IMR-90 (cell line): ENCODE results near the gene S100A2. TPM values are rescaled to one million over a fixed set of nuclear protein-coding genes. Genes with fewer than 3 reads are reported as not detected.

ENCODE experiments used
- ATAC-seq: fragments of 200-7000 bp; cut with Tn5 transposase; 2 replicates; pipeline ENCODE4 v1.9.1; 2020; ENCODE audit warnings: low read depth, mild to moderate bottlenecking, moderate library complexity
- BruUV-seq: library from RNA; stranded (reverse); fragments of 400-500 nt; replicated peaks from 2 replicates; lab custom pipeline; 2021; lab: Mats Ljungman, UMichigan
- CTCF ChIA-PET: fragments of 300-600 bp; formaldehyde crosslinking; extraction: SDS; loops from one replicate; lab custom pipeline; 2021; ENCODE audit warnings: antibody characterized with exemption; lab: Yijun Ruan, JAX
- POLR2A ChIA-PET: fragments of 300-600 bp; sonication (Branson Sonifier 250); formaldehyde crosslinking; loops from one replicate; lab custom pipeline; 2022; ENCODE audit warnings: antibody characterized with exemption; ENCODE audit not compliant: unreplicated experiment; lab: Charles Lee
- DNase-seq: peaks from one replicate; pipeline ENCODE4 v3.0.0; 2013
- H2AFZ ChIP-seq: replicated peaks from 2 replicates; pipeline ENCODE3; 2013; ENCODE audit warnings: low read length, mild to moderate bottlenecking; ENCODE audit not compliant: poor library complexity
- H2AK5ac ChIP-seq: 2 replicates; pipeline ENCODE4 v1.6.1; 2013; ENCODE audit warnings: low read depth, low read length, inconsistent platforms
- H2AK9ac ChIP-seq: replicated peaks from 2 replicates; pipeline ENCODE3; 2013; ENCODE audit warnings: mild to moderate bottlenecking, low read depth, low read length, moderate library complexity; ENCODE audit not compliant: poor library complexity
- H2BK120ac ChIP-seq: 2 replicates; pipeline ENCODE4 v1.6.1; 2013; ENCODE audit warnings: low read depth, low read length, inconsistent platforms
- H2BK15ac ChIP-seq: 3 replicates; pipeline ENCODE4 v1.6.1; 2013; ENCODE audit warnings: low read depth, low read length, inconsistent platforms
- H2BK20ac ChIP-seq: 2 replicates; pipeline ENCODE4 v1.6.1; 2013; ENCODE audit warnings: low read depth, mild to moderate bottlenecking, inconsistent platforms, low read length, moderate library complexity
- H2BK5ac ChIP-seq: 2 replicates; pipeline ENCODE4 v1.6.1; 2013; ENCODE audit warnings: mild to moderate bottlenecking, low read depth, low read length, inconsistent platforms; ENCODE audit not compliant: poor library complexity, severe bottlenecking
- H3K14ac ChIP-seq: replicated peaks from 2 replicates; pipeline ENCODE4 v1.6.1; 2013; ENCODE audit warnings: low read depth, low read length, inconsistent platforms
- H3K18ac ChIP-seq: 2 replicates; pipeline ENCODE4 v1.6.1; 2013; ENCODE audit warnings: low read depth, low read length, control low read depth
- H3K23ac ChIP-seq: 2 replicates; pipeline ENCODE4 v1.6.1; 2013; ENCODE audit warnings: low read depth, low read length, inconsistent platforms
- H3K27ac ChIP-seq: 2 replicates; pipeline ENCODE4 v1.5.1; 2013; ENCODE audit warnings: mild to moderate bottlenecking, control low read depth, low read length; ENCODE audit not compliant: insufficient read depth
- H3K27me3 ChIP-seq: 2 replicates; pipeline ENCODE4 v1.6.1; 2013; ENCODE audit warnings: low read length; ENCODE audit not compliant: control insufficient read depth, insufficient read depth
- H3K36me3 ChIP-seq: 2 replicates; pipeline ENCODE4 v1.6.1; 2013; ENCODE audit warnings: low read length, mixed read lengths; ENCODE audit not compliant: control insufficient read depth, insufficient read depth
- H3K4ac ChIP-seq: 2 replicates; pipeline ENCODE4 v1.6.1; 2013; ENCODE audit warnings: low read depth, low read length, inconsistent platforms
- H3K4me1 ChIP-seq: 2 replicates; pipeline ENCODE4 v1.6.1; 2013; ENCODE audit warnings: low read length, mixed read lengths; ENCODE audit not compliant: control insufficient read depth, insufficient read depth
- H3K4me2 ChIP-seq: 2 replicates; pipeline ENCODE4 v1.6.1; 2013; ENCODE audit warnings: low read depth, mild to moderate bottlenecking, control low read depth, low read length, moderate library complexity
- H3K4me3 ChIP-seq: 2 replicates; pipeline ENCODE4 v1.5.1; 2013; ENCODE audit warnings: low read depth, mild to moderate bottlenecking, control low read depth, low read length, moderate library complexity; ENCODE audit not compliant: insufficient read depth
- H3K56ac ChIP-seq: 2 replicates; pipeline ENCODE4 v1.6.1; 2013; ENCODE audit warnings: low read length, inconsistent platforms; ENCODE audit not compliant: insufficient read depth; ENCODE audit errors: extremely low read depth
- H3K79me1 ChIP-seq, 2 experiments: 2 replicates each; pipeline ENCODE4 v1.6.1; 2013; ENCODE audit warnings: low read length in 2 of 2, inconsistent platforms in 1 of 2, low read depth in 1 of 2
- H3K9ac ChIP-seq: 2 replicates; pipeline ENCODE4 v1.6.1; 2013; ENCODE audit warnings: low read depth, low read length, control low read depth
- H3K9me1 ChIP-seq: 2 replicates; pipeline ENCODE4 v1.6.1; 2013; ENCODE audit warnings: low read length, inconsistent platforms; ENCODE audit not compliant: insufficient read depth
- H3K9me3 ChIP-seq: 2 replicates; pipeline ENCODE4 v1.6.1; 2013; ENCODE audit warnings: low read length; ENCODE audit not compliant: control insufficient read depth, insufficient read depth
- H4K20me1 ChIP-seq: 2 replicates; pipeline ENCODE4 v1.6.1; 2013; ENCODE audit warnings: low read length, inconsistent platforms; ENCODE audit not compliant: insufficient read depth
- H4K5ac ChIP-seq: 2 replicates; pipeline ENCODE4 v1.6.1; 2013; ENCODE audit warnings: mild to moderate bottlenecking, low read depth, low read length, control low read depth
- H4K8ac ChIP-seq, 2 experiments: 2 replicates each; pipeline ENCODE4 v1.6.1; 2013; ENCODE audit warnings: low read depth in 2 of 2, low read length in 2 of 2, control low read depth in 1 of 2, inconsistent platforms in 1 of 2
- H4K91ac ChIP-seq: 2 replicates; pipeline ENCODE4 v1.6.1; 2013; ENCODE audit warnings: low read depth, low read length, inconsistent platforms; ENCODE audit not compliant: insufficient read depth
- MAZ ChIP-seq: IDR thresholded peaks from 2 replicates; pipeline ENCODE4 v1.6.1; 2012; ENCODE audit warnings: low read depth, mild to moderate bottlenecking, low read length, improper control_type of control experiment, moderate library complexity, borderline replicate concordance
- MXI1 ChIP-seq: IDR thresholded peaks from 2 replicates; pipeline ENCODE4 v1.6.1; 2012; ENCODE audit warnings: low read depth, mild to moderate bottlenecking, low read length, moderate library complexity, borderline replicate concordance
- WGBS, 2 experiments: methylation state at CpG; one replicate each; pipeline versions ENCODE4 v1.1.5 to v1.1.7; 2013; ENCODE audit warnings: missing lambda C conversion rate in 2 of 2; ENCODE audit not compliant: insufficient read length in 1 of 2; ENCODE audit errors: extremely low coverage in 2 of 2; 5-methylcytosine and 5-hydroxymethylcytosine counted together
- dilution Hi-C: fragments of 300-500 bp; cut with HindIII; formaldehyde crosslinking; loops from one replicate; pipeline ENCODE4 v1.14.3; 2018; ENCODE audit warnings: low sequenced_read_pairs; ENCODE audit not compliant: unreplicated experiment
- in situ Hi-C: fragments of 300-500 bp; cut with MboI; formaldehyde crosslinking; loops from 3 replicates; pipeline ENCODE4 v1.14.3; 2019; ENCODE audit warnings: low sequenced_read_pairs, inconsistent platforms, mixed read lengths
- intact Hi-C: fragments of 100-400 bp; cut with micrococcal nuclease; formaldehyde crosslinking; loops from 2 replicates; pipeline ENCODE4 v1.10.0; 2022
- polyA plus RNA-seq, 3 experiments: library from polyadenylated mRNA; depleted of rRNA; stranded (reverse); fragments of >200 nt; gene quantifications; 2 replicates each; pipeline ENCODE4 v1.2.3, GENCODE V29; 2012; ENCODE audit warnings: low replicate concordance in 1 of 3
- total RNA-seq: library from RNA; depleted of rRNA; stranded (reverse); fragments of >200 nt; gene quantifications from 2 replicates; pipeline ENCODE4 v1.2.3, GENCODE V29; 2012
- TF ChIP-seq, protein P1 (sequence below): conservative IDR thresholded peaks from 2 replicates; pipeline ENCODE4 v1.5.1; 2012; ENCODE audit warnings: mild to moderate bottlenecking, low read depth, low read length, improper control_type of control experiment

Gene S100A2
- total and polyA plus RNA-seq, 2 of the 4 experiments (the other 2 are of a cell fraction): 3.6 to 7.9 TPM

DNA sequence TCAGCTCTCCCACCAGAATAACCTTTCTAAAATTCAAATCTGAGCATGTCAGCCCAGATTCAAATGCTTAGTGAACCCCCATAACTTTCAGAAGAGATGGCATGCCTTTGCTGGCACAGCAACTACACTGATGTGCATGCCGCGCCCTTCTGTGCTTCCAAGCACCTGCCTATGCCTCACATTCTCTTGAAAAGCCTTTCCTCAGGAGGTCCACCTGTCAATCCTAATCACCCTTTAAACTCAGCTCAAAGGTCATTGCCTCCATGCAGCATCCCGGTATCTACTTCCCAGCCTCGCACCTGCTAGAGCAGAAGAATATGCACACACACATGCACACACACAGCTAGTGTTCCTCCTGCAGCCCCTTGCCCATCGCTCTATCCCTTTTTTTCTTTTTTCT is 5.2 kb upstream of the S100A2 start (continued):
- TF ChIP-seq, protein P1, sequence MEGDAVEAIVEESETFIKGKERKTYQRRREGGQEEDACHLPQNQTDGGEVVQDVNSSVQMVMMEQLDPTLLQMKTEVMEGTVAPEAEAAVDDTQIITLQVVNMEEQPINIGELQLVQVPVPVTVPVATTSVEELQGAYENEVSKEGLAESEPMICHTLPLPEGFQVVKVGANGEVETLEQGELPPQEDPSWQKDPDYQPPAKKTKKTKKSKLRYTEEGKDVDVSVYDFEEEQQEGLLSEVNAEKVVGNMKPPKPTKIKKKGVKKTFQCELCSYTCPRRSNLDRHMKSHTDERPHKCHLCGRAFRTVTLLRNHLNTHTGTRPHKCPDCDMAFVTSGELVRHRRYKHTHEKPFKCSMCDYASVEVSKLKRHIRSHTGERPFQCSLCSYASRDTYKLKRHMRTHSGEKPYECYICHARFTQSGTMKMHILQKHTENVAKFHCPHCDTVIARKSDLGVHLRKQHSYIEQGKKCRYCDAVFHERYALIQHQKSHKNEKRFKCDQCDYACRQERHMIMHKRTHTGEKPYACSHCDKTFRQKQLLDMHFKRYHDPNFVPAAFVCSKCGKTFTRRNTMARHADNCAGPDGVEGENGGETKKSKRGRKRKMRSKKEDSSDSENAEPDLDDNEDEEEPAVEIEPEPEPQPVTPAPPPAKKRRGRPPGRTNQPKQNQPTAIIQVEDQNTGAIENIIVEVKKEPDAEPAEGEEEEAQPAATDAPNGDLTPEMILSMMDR: no peak

DNA sequence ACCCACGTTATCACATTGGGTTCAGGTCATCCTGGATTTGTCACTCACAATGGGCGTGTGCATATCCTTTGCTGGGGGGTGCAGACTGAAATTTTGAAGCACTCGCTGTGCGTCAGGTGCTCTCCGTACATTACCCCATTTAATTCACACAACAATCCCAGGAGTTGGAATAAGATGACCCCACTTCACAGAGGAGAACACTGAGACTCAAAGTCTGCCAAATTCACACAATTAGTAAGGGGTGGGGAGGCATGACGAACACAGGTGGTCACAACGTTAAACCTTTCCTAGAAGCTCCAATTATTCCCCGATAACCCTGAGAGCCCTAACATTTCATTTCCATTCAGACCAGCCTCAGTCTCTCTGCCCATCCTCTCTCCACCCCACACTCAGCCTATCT is 3.8 kb upstream of the S100A2 start:
- H4K8ac ChIP-seq: 0 out of 4 replicates have a peak overlapping the region, but pooled peaks of 1 of the 2 experiments have one; percentile 51
- no peak overlapping the region for H4K5ac ChIP-seq
- in situ Hi-C loops (loop anchor here (5.0 to 10.0 kb wide), 2 partner anchors 37 to 55 kb away; no protein-coding TSS in a partner anchor), intact Hi-C loops (no loop called here), dilution Hi-C loops (no loop called here)
- CTCF ChIA-PET: interaction anchor here (0.6 to 1.0 kb wide), 3 partner anchors 36 to 217 kb away, joined by 3 to 4 read pairs (median 3); partner anchors contain the start of gene S100A13
- TF ChIP-seq MAZ: no peak
- no peak for TF ChIP-seq MXI1
- H3K9me1 ChIP-seq: peaks cover 28% of the 10 kb centered on the region
- H3K14ac ChIP-seq: no peak overlapping the region
- H2AK9ac ChIP-seq: no peak overlapping the region
- no peaks in the 10 kb centered on the region for H3K27me3 ChIP-seq
- H3K27ac ChIP-seq: no peak overlapping the region
- DNase-seq (no peak), ATAC-seq (no peak)
- H3K4me2 ChIP-seq: no peak overlapping the region
- no peaks in the 10 kb centered on the region for H4K20me1 ChIP-seq
- H3K4me3 ChIP-seq: no peak overlapping the region
- no peak overlapping the region for H2BK5ac ChIP-seq
- H3K79me1 ChIP-seq: peaks cover 4 to 36% of the 10 kb centered on the region in 2 experiments; a peak in 3 of 4 replicates
- H3K23ac ChIP-seq: no peak overlapping the region
- 0 out of 2 replicates have a peak overlapping the region, but pooled peaks have one; percentile 100 for H2BK120ac ChIP-seq
- no peak overlapping the region for H2BK15ac ChIP-seq
- peak overlapping the region; percentile 25; the same call in 1 of the 2 replicates for H2AK5ac ChIP-seq
- no peak overlapping the region for H2BK20ac ChIP-seq
- H3K56ac ChIP-seq: no peak overlapping the region
- no peak overlapping the region; the same call in 1 of the 2 replicates for H3K4ac ChIP-seq
- WGBS, 2 experiments: no CpG with 5 or more reads among the region's 8 CpGs
- H2AFZ ChIP-seq: no peak overlapping the region
- POLR2A ChIA-PET: interaction anchor here (0.5 to 3.7 kb wide), 2 partner anchors 35 to 58 kb away, joined by 3 to 28 read pairs; partner anchors contain the start of genes S100A13 and S100A6
- H4K91ac ChIP-seq: no peak overlapping the region
- no peaks in the 10 kb centered on the region for H3K36me3 ChIP-seq
- no TSS peak for BruUV-seq
- no peak overlapping the region for H3K9ac ChIP-seq
- H3K4me1 ChIP-seq: peaks cover 35% of the 10 kb centered on the region
- H3K18ac ChIP-seq: no peak overlapping the region
- H3K9me3 ChIP-seq: no peaks in the 10 kb centered on the region
